NCI-H1694 (cell line): ENCODE data around the gene GSC.
"Not testable (repeated sequence)": the region's sequence is repeated elsewhere in the genome, so short reads cannot be mapped to it uniquely, and the experiment has no call there.

ENCODE experiments used
- DNase-seq: peaks from one replicate; lab custom pipeline; 2025; lab: John Stamatoyannopoulos, UW

The GSC gene

GRCh38 chr14:94769391-94770250, at the start of gene GSC:
Gene GSC (minus strand): TSS chr14:94770113. CDS start chr14:94770015, 98 bp downstream.
- peak; percentile 34 for DNase-seq

GRCh38 chr14:94819531-94819930, 49.6 kb upstream of the GSC start:
- no peak for DNase-seq

- DNase-seq: no peak
These were observed 46.2 kb upstream of the GSC start for GRCh38 chr14:94816113-94816512.

GRCh38 chr14:94805680-94806288, 35.9 kb upstream of the GSC start:
- DNase-seq: no peak

DNA sequence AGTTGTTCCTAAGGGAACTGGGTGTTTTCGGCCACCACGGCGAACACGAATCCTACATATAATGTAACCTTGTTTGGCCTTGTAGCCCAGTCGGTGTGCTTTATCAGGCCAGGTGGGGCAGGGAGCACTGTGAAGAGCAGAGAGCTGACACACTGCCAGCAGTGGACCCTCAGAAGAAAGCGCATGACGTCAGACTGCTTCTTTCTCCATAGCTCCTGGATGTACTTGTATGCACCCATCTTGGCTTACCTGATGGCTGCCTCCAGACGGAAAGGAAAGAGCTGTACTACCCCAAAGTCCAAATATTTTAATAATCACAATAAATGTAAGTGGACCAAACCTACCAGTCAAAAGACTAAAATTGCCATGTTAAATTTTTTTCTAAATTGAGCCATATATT, 31.3 kb upstream of the GSC start:
- no peak for DNase-seq

GRCh38 chr14:94800764-94801163, 30.9 kb upstream of the GSC start:
- DNase-seq: not testable (repeated sequence)

DNA sequence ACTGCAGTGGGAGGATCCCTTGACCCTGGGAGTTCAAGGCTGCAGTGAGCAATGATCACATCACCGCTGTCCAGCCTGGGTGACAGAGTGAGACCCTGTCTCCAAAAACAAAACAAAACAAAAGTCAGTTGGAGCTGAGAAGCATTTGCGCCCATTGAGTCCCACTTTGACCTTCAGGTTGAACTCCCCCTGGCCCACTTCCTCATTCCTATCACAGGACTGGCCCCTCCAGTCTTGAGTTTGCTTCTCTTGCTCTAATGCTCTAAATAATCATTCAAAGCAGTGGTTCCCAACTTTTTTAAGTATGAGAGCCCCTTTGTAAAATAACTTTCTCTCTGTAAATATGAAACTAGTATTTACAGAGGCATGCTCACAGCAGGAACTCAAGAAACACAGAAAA, 28.0 kb upstream of the GSC start:
- DNase-seq: no peak

GRCh38 chr14:94796278-94796677, 26.4 kb upstream of the GSC start:
- DNase-seq: no peak

DNA sequence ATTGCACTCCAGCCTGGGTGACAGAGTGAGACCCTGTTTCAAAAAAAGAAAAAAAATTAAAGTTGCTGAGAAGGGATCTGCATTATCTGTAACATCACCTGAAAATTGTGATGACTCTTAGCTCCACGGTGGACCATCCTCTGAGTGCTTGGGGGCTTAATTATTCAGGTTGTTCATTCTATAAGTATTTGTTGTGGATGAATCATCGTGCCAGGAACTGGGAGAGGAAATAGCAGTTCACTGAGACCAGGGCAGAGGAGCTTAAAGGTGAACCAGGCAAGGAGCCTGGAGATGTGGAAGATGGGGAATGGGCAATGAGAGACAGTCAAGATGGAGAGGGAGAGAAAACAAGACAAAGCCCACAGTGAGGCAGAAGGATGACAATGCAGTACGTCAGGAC, 25.5 kb upstream of the GSC start:
- no peak for DNase-seq

- DNase-seq: no peak
These were observed 24.0 kb upstream of the GSC start for GRCh38 chr14:94793901-94794300.

DNA sequence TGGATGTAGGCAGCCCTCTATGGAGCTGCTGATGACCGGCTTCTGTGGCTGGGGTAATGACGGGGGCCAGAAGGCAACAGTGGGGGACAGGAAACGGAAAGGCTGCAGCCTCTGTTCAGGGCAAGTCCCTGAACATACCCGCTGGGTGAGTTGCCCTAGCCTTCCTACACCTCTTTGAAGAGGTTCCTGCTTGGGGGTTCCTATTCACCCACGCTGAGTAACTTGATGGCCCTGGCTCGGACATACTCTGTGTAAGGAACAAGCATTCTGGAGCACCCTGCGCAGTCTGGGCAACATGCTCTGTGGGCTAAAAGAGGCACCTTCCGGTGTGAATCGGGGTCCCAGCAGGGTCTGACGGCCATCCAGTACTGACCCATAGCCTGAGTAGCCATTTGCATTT, 17.7 kb upstream of the GSC start:
- DNase-seq: no peak

GRCh38 chr14:94787092-94787491, 17.2 kb upstream of the GSC start:
- no peak for DNase-seq

DNA sequence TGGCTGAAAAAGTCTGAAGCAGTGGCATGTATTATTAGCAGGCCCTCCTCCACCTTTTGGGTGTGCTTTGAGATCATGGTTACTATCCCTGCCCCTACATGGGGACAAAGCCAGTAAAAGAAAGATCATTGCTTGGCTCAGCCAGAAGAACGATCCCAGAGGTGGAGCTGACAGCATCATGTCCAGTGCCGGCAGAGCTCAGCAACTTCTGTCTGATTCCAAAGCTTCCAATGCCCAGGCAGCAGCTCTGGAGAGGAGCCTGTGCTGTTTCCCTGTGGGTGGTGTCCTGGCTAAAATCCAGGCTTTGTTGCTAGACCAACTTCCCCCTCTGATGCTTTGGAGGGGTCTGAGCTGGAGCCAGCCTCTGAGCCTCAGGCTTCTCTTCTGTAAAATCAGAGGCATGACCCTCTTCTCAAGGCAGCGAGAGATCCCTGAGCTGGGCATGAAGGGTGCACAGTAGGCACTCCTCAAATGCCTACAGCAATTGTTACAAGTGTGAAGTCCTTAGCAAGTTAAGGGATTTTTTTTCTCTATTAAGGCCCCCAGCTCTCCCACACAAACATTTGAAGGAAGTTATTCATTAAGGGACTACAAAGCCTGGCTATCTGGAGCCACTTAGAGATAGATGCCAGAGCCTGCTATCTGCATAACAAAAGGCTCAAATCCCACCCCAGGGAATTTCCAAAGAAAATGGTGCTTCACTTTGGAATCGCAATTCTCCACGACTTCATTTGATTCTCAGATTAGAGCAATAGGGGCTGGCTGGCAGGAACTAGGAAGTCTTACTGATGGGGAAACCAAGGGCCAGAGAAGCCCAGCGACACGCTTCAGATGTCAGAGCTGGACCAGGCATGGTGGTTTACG, 10.9 kb upstream of the GSC start:
- DNase-seq: no peak

GRCh38 chr14:94779713-94780112, 9.8 kb upstream of the GSC start:
- no peak for DNase-seq

- DNase-seq: no peak
These were observed 5.9 kb upstream of the GSC start for GRCh38 chr14:94775871-94776210.

- DNase-seq: no peak
These were observed 5.4 kb upstream of the GSC start for GRCh38 chr14:94775091-94775870.

GRCh38 chr14:94774344-94775090, 4.6 kb upstream of the GSC start:
- no peak for DNase-seq

GRCh38 chr14:94773655-94774343, 3.9 kb upstream of the GSC start:
- DNase-seq: no peak

DNA sequence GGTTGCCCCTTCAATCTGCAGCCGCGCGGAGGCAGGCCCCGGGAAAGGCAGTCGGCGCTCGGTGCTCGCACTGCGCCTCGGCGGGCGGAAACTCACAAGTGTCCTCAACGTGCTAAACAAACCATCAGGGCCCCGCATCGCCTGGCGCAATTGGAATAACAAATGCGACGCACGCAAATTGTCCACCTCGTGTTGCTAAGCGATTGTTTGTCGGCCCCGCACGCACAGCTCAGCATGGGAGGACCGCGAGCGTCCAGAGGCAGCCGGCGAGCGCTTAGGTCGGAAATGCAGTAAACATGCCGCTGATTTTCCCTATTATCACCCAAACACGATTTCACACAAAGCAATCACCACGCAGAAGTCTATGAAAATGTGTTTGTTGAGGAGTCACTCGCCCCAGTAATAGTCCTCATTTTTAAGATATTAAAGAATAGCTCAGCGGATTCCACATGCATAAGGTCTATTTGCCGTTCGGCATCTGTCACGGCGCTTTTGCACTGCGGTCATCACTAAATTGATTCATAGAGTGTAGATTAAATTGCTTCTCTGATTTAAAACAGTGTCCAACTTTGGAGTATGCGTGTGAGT, 3.2 kb upstream of the GSC start:
- DNase-seq: no peak

DNA sequence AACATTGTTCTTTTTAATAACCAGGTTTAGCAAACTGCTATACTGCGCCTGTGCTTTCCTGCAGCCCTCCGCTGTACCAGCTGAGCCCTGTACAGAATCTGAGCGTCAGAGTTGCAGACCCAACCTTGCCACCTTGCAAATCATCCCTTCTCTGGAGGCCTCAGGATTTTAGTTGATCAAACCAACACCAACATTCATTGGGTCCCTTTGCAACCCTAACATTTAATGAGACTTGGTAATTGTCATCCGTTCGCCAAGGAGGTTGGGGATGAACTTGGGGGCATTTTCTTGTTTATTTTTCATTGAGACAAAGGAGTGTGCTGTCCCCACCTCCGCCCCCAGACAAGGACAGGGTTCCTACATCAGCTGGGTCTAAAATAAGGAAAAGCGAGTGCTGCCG, 2.6 kb upstream of the GSC start:
- no peak for DNase-seq
